GM10266 (cell line): ENCODE results near the gene ERCC6L2.

Experiments
- DNase-seq: peaks from one replicate; pipeline ENCODE4 v3.0.0; 2012; ENCODE audit errors: extremely low spot score
- TF ChIP-seq, protein P1 (sequence below): IDR thresholded peaks from 2 replicates; pipeline ENCODE4 v1.5.1; 2012; ENCODE audit warnings: mild to moderate bottlenecking, low read depth; ENCODE audit not compliant: control insufficient read depth, insufficient read depth; ENCODE audit errors: missing control alignments

The ERCC6L2 gene

DNA sequence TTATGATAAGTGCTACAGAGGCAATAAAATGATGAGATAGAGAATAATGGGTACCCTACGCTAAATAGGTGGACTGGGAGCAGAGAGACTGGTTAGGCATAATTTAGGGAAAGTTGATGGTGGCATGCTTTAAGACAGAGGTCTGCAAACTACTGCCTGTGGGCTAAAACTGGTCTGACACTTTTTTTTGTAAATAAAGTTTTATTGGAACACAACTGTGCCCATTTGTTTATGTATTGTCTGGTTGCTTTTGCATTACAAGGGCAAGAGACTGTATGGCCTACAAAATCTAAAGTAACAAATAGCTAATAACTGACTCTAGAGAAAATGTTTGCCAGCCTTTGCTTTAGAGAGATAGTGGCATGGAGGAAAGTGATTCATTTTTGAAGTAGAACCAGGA is 2.5 kb downstream of the ERCC6L2 start:
- DNase-seq: no peak
- TF ChIP-seq, protein P1, sequence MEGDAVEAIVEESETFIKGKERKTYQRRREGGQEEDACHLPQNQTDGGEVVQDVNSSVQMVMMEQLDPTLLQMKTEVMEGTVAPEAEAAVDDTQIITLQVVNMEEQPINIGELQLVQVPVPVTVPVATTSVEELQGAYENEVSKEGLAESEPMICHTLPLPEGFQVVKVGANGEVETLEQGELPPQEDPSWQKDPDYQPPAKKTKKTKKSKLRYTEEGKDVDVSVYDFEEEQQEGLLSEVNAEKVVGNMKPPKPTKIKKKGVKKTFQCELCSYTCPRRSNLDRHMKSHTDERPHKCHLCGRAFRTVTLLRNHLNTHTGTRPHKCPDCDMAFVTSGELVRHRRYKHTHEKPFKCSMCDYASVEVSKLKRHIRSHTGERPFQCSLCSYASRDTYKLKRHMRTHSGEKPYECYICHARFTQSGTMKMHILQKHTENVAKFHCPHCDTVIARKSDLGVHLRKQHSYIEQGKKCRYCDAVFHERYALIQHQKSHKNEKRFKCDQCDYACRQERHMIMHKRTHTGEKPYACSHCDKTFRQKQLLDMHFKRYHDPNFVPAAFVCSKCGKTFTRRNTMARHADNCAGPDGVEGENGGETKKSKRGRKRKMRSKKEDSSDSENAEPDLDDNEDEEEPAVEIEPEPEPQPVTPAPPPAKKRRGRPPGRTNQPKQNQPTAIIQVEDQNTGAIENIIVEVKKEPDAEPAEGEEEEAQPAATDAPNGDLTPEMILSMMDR: no peak

DNA sequence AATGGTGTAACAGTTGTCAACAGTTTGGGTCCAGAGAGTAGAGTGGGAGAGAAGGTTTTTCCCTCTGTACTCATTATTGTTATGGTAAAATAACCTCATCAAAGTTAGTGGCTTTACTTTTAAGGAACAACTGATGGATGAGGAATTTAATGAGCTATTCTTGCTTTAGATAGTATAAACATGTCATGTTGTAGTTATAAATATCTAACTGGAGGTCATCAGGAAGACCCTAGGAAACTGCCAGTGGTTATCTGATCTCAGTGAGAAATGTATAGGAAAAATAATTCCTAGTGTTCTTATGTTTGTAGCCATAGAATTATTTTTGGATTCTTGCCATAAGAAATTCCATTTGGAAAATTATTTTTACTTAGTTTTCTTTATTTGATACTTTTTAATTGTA is 4.1 kb downstream of the ERCC6L2 start:
- TF ChIP-seq, protein P1: no peak
- DNase-seq: no peak

DNA sequence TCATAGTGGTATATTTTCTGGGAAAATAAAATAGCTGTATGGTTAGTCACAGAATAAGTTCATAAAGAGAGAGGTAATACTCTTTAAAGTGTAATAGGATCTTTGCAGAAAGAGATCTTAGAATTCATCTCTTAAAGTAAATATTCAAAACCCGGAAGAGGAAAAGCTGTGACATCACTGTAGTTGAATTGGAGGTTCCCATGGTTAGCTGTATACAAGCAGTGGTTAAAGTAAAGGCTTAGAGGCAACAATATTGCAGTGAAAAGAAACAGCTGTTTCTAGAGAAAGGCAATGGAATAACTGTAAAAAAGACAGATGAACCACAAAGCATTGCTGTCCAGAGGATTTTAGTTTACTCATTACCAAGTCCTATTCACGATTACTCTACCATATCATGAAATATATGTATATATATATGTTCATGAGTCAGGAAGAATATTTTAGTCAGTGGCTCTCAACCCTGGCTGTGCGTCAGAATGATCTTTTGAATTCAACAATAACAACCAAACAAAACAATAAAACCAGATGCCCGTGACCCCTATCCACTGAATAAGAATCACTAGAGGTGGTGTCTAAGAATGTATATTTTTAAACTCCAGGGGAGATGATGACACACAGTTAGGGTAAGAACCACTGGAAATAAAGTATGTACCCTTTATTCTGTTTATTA is 4.7 kb downstream of the ERCC6L2 start:
- no peak for DNase-seq
- TF ChIP-seq, protein P1: no peak

DNA sequence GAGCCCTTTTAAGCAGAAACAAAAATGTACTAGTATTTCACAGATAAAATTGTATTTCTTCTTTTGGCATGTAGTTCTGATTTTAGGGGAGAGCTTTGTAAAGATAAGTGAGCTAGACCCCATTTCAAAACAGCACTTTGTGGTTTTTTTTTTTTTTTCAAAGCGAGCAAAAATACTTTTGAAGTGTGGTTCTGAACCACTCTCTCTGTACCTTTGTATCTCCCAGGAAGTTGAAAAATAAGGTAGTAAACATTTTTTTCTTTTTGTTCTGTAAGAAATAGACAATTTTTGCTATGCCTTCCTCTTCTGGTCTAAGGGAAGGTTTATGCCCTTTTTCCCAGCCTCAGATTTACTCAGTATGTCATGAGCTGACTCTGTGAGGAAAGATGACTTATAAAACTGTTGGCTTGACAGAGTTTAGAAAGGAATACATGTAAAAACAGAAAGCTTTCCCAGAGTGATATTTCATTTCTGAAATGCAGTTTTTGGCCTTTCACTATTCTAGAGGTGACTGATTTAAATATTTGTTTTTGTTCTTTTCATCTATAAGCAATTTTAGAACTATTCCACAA is 12.5 kb downstream of the ERCC6L2 start:
- no peak for DNase-seq
- TF ChIP-seq, protein P1: no peak

DNA sequence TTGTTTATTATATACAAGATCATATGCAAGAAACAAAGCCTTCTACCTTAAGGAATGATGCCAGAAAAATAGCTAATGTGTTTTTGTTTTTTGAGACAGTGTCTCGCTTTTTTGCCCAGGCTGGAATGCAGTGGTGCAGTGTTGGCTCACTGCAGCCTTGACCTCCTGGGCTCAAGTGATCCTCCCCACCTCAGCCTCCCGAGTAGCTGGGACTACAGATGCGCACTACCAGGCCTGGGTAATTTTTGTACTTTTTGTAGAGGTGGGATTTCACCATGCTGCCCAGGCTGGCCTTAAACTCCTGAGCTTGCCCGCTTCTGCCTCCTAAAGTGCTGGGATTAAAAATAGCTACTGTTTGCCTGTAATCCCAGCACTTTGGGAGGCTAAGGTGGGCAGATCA is 15.1 kb downstream of the ERCC6L2 start:
- DNase-seq: no peak
- TF ChIP-seq, protein P1: no peak

DNA sequence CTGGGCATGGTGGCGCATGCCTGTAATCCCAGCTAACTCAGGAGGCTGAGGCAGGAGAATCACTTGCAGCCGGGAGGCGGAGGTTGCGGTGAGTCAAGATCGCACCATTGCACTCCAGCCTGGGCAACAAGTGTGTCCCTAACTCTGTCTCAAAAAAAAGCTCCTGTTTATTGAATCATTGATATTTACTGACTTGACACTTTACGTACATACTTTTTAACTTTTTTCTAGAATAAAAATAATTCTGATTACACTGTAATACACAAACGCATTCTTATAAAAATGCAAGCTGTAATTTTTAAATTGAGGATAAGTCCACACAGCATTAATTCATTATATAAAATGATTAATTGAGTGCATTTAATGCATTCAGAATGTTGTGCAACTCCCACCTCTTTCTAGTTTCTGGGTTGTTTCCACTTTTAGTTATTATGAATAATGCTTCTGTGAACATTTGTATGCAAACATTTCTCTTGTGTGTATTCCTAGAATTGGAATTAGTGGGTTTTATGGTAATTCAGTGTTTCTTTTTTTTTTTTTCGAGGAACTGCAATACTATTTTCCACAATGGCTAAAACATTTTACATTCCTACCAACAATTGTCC is 15.7 kb downstream of the ERCC6L2 start:
- TF ChIP-seq, protein P1: no peak
- DNase-seq: no peak

DNA sequence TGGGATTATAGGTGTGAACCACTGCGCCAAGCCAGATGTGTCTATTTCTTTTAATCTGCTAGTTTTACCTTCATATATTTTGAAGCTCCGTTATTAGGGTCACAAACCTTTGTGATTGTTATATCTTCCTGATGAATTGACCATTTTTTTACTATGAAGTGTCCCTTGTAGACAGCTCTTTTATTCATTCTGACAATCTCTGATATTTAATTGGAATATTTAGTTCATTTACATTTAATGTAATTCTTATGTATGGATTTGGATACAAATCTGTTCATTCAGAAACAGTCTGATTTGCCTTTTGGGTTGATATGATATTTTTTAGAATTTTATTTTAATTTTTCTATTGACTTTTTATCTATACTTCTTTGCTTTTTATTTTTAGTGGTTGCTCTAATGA is 17.2 kb downstream of the ERCC6L2 start:
- TF ChIP-seq, protein P1: no peak
- DNase-seq: no peak
